PFSK-1 (cell line): ENCODE results near the gene VPREB1. TPM values are rescaled to one million over a fixed set of nuclear protein-coding genes. Genes with fewer than 3 reads are reported as not detected.

Source experiments
- FOXP2 ChIP-seq: optimal IDR thresholded peaks from 2 replicates; pipeline ENCODE3; 2011; ENCODE audit warnings: borderline replicate concordance, control low read depth, inconsistent platforms; ENCODE audit not compliant: insufficient read depth; ENCODE audit errors: extremely low read length, extremely low read depth
- POLR2AphosphoS5 ChIP-seq: IDR thresholded peaks from 2 replicates; pipeline ENCODE4 v1.6.1; 2012; ENCODE audit warnings: low read depth, mild to moderate bottlenecking, control low read depth, low read length, moderate library complexity
- REST ChIP-seq, 2 experiments: IDR thresholded peaks; 2 replicates each; pipeline versions ENCODE4 v1.6.1 to v1.8.0; 2011 to 2012; ENCODE audit warnings: low read depth in 2 of 2, low read length in 2 of 2, control low read depth in 1 of 2, inconsistent platforms in 1 of 2, mild to moderate bottlenecking in 1 of 2, moderate library complexity in 1 of 2; ENCODE audit not compliant: insufficient read depth in 1 of 2
- SIN3A ChIP-seq: IDR thresholded peaks from 2 replicates; pipeline ENCODE4 v1.6.1; 2012; ENCODE audit warnings: mild to moderate bottlenecking, low read length, moderate library complexity, borderline replicate concordance; ENCODE audit not compliant: insufficient read depth
- TAF1 ChIP-seq: IDR thresholded peaks from 2 replicates; pipeline ENCODE4 v1.6.1; 2012; ENCODE audit warnings: low read length, control low read depth, borderline replicate concordance; ENCODE audit not compliant: insufficient read depth
- polyA plus RNA-seq: library from polyadenylated mRNA; unstranded; fragments of >200 nt; gene quantifications from one replicate; pipeline ENCODE4 v1.2.1, GENCODE V29; 2012; ENCODE audit warnings: low read depth, missing spikeins; ENCODE audit not compliant: insufficient read length

VPREB1 gene
- not detected for polyA plus RNA-seq

GRCh38 chr22:22244316-22245250, at the start of gene VPREB1:
TSS of gene VPREB1 (plus strand) at chr22:22244786. CDS start at chr22:22244814, 28 bp downstream.
- no peak for TF ChIP-seq TAF1
- TF ChIP-seq FOXP2, result no peak
- TF ChIP-seq POLR2AphosphoS5, result no peak
- no peak for TF ChIP-seq SIN3A
- TF ChIP-seq REST (IDR thresholded peaks at IDR 0.05; ENCODE audit: insufficient read depth in 1 of 2, low read depth in 2 of 2, low read length in 2 of 2), result no peak

- no peak for TF ChIP-seq TAF1
Measured at GRCh38 chr22:22194931-22195264, 49.7 kb upstream of the VPREB1 start.

- no peak for TF ChIP-seq SIN3A
- no peak for TF ChIP-seq FOXP2
- no peak for TF ChIP-seq TAF1
- no peak for TF ChIP-seq REST (IDR thresholded peaks at IDR 0.05; ENCODE audit: insufficient read depth in 1 of 2, low read depth in 2 of 2, low read length in 2 of 2)
- no peak for TF ChIP-seq POLR2AphosphoS5
Measured at GRCh38 chr22:22195265-22196017, 49.1 kb upstream of the VPREB1 start.

GRCh38 chr22:22196018-22196533, 48.5 kb upstream of the VPREB1 start:
- TF ChIP-seq FOXP2 (no peak), REST (IDR thresholded peaks at IDR 0.05; ENCODE audit: insufficient read depth in 1 of 2, low read depth in 2 of 2, low read length in 2 of 2) (no peak), POLR2AphosphoS5 (no peak), SIN3A (no peak), TAF1 (no peak)

GRCh38 chr22:22196833-22197477, 47.6 kb upstream of the VPREB1 start:
- no peak for TF ChIP-seq REST (IDR thresholded peaks at IDR 0.05; ENCODE audit: insufficient read depth in 1 of 2, low read depth in 2 of 2, low read length in 2 of 2)
- TF ChIP-seq FOXP2, result no peak
- TF ChIP-seq TAF1, result no peak
- TF ChIP-seq SIN3A, result no peak
- TF ChIP-seq POLR2AphosphoS5, result no peak
